Epithelial cell of proximal tubule (primary cell): ENCODE data around the gene THOC5. TPM values are rescaled to one million over a fixed set of nuclear protein-coding genes. Genes with fewer than 3 reads are reported as not detected.
A peak's percentile ranks its signal among the peaks of the same experiment; 100 is the strongest.

Experiments used
- DNase-seq: peaks from one replicate; pipeline ENCODE4 v3.0.0-alpha.2; 2011; ENCODE audit warnings: low read depth
- H3K4me3 ChIP-seq: 2 replicates; pipeline ENCODE4 v1.5.1; 2011; ENCODE audit warnings: low read depth, mild to moderate bottlenecking, low read length
- CTCF ChIP-seq: conservative IDR thresholded peaks from 2 replicates; pipeline ENCODE4 v1.5.1; 2012; ENCODE audit warnings: low read depth, mild to moderate bottlenecking, low read length
- total RNA-seq: library from RNA; depleted of rRNA; stranded (reverse); fragments of >200 nt; gene quantifications from 2 replicates; pipeline ENCODE4 v1.2.3, GENCODE V29; 2015

THOC5 gene
- total RNA-seq, 1 donor from 2014 or later, result 48.5 TPM

GRCh38 chr22:29470159-29470855 is 83.2 kb downstream of the THOC5 start:
- H3K4me3 ChIP-seq, result peak overlapping the region; percentile 45
- no peak for DNase-seq
- TF ChIP-seq CTCF, result peak; percentile 78

- DNase-seq, result no peak
- no peak for TF ChIP-seq CTCF
- peak overlapping the region; percentile 45 for H3K4me3 ChIP-seq
These were observed 83.8 kb downstream of the THOC5 start for GRCh38 chr22:29469755-29470154.

GRCh38 chr22:29464581-29464980 is 89.0 kb downstream of the THOC5 start:
- TF ChIP-seq CTCF, result no peak
- DNase-seq, result no peak
- no peak overlapping the region for H3K4me3 ChIP-seq

- DNase-seq, result no peak
- H3K4me3 ChIP-seq, result no peak overlapping the region
- TF ChIP-seq CTCF, result no peak
These were observed 89.9 kb downstream of the THOC5 start for GRCh38 chr22:29463629-29464028.

GRCh38 chr22:29461263-29461662 is 92.3 kb downstream of the THOC5 start:
- no peak for DNase-seq
- no peak for TF ChIP-seq CTCF
- no peak overlapping the region for H3K4me3 ChIP-seq

GRCh38 chr22:29459773-29460172 is 93.8 kb downstream of the THOC5 start:
- DNase-seq, result no peak
- H3K4me3 ChIP-seq, result no peak overlapping the region
- no peak for TF ChIP-seq CTCF

- TF ChIP-seq CTCF, result no peak
- DNase-seq, result no peak
- no peak overlapping the region for H3K4me3 ChIP-seq
These were observed 95.0 kb downstream of the THOC5 start for GRCh38 chr22:29458551-29458950.
